ENCODE results near the gene SIX3. TPM values are rescaled to one million over a fixed set of nuclear protein-coding genes. Genes with fewer than 3 reads are reported as not detected.

SIX3 gene
- polyA plus RNA-seq, 1 donor = not detected

- DNase-seq = no peak
- peaks cover 13% of the 10 kb centered on the region for H3K9me3 ChIP-seq (ENCODE audit: control insufficient read depth, low read depth, low read length)
- H3K27ac ChIP-seq (ENCODE audit: low read length) = no peak overlapping the region
- H3K4me3 ChIP-seq (ENCODE audit: low read length) = no peak overlapping the region
- peaks cover 100% of the 10 kb centered on the region for H3K27me3 ChIP-seq (ENCODE audit: control insufficient read depth, insufficient read depth, low read length)
- no CpG with 5 or more reads among the region's 22 CpGs for WGBS (ENCODE audit: insufficient coverage, low lambda C conversion rate)
- H3K36me3 ChIP-seq (ENCODE audit: control insufficient read depth, insufficient read depth, low read length) = no peaks in the 10 kb centered on the region
- peaks cover 10% of the 10 kb centered on the region for H3K4me1 ChIP-seq (ENCODE audit: control insufficient read depth, insufficient read depth, low read length)
These were observed 4.5 kb upstream of the SIX3 start for GRCh38 chr2:44936715-44937687.

- Histone ChIP-seq H3K27ac (ENCODE audit: low read length) (no peak overlapping the region), H3K4me3 (ENCODE audit: low read length) (no peak overlapping the region), H3K27me3 (ENCODE audit: control insufficient read depth, insufficient read depth, low read length) (peaks cover 100% of the 10 kb centered on the region), H3K4me1 (ENCODE audit: control insufficient read depth, insufficient read depth, low read length) (peaks cover 10% of the 10 kb centered on the region), H3K9me3 (ENCODE audit: control insufficient read depth, low read depth, low read length) (peaks cover 14% of the 10 kb centered on the region), H3K36me3 (ENCODE audit: control insufficient read depth, insufficient read depth, low read length) (no peaks in the 10 kb centered on the region)
- no CpG with 5 or more reads among the region's 35 CpGs for WGBS (ENCODE audit: insufficient coverage, low lambda C conversion rate)
- no peak for DNase-seq
These were observed 3.7 kb upstream of the SIX3 start for GRCh38 chr2:44937688-44938240.

DNA sequence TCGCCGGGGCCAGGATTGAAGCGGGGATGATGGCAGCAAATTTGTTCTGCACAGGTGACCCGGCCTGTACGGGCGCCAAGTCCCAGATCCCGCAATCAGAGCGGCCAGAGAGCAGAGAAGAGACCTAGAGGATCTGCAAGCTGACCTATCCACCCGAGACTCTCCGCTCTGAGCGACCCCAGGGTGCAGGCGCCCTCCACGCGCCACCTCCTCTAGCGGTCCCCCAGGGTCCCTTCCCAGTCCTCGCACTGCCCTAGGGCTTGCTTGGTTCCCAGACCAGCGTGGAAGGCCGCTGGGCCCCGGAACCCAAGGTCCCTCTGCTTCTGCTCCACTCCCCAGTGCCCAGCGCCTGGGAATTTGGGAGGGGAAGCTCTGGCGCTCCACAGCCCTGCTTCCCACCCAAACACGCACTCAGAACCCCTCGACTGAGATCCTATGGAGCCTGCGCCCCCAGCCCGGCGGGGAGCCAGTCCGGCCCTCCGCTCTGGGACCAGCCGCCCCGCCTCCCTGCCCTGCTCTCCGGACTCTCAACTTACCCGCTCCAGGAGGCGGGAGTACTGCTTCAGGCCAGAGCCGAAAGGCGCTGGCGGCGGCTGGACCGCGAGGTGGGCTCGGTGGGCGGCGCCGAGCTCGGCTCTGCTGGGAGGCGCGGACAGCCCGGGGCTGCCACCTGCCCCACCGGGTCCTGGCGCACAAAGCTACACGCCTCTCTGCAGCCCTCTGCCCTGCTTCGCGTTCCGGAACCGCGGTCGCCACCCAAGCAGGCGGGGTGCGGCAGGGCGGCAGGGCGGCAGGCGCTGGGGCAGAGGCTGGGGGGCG lies 3.0 kb upstream of the SIX3 start:
- H3K9me3 ChIP-seq (ENCODE audit: control insufficient read depth, low read depth, low read length) = peaks cover 16% of the 10 kb centered on the region
- DNase-seq = no peak
- WGBS (ENCODE audit: insufficient coverage, low lambda C conversion rate) = no CpG with 5 or more reads among the region's 62 CpGs
- H3K36me3 ChIP-seq (ENCODE audit: control insufficient read depth, insufficient read depth, low read length) = no peaks in the 10 kb centered on the region
- H3K4me1 ChIP-seq (ENCODE audit: control insufficient read depth, insufficient read depth, low read length) = peaks cover 10% of the 10 kb centered on the region
- H3K27me3 ChIP-seq (ENCODE audit: control insufficient read depth, insufficient read depth, low read length) = peaks cover 100% of the 10 kb centered on the region
- no peak overlapping the region for H3K4me3 ChIP-seq (ENCODE audit: low read length)
- no peak overlapping the region for H3K27ac ChIP-seq (ENCODE audit: low read length)

GRCh38 chr2:44939106-44940048 lies 2.1 kb upstream of the SIX3 start:
- H3K4me3 ChIP-seq (ENCODE audit: low read length) = no peak overlapping the region
- no peak overlapping the region for H3K27ac ChIP-seq (ENCODE audit: low read length)
- H3K9me3 ChIP-seq (ENCODE audit: control insufficient read depth, low read depth, low read length) = peaks cover 20% of the 10 kb centered on the region
- peaks cover 10% of the 10 kb centered on the region for H3K4me1 ChIP-seq (ENCODE audit: control insufficient read depth, insufficient read depth, low read length)
- peaks cover 100% of the 10 kb centered on the region for H3K27me3 ChIP-seq (ENCODE audit: control insufficient read depth, insufficient read depth, low read length)
- WGBS (ENCODE audit: insufficient coverage, low lambda C conversion rate) = no CpG with 5 or more reads among the region's 42 CpGs
- no peak for DNase-seq
- H3K36me3 ChIP-seq (ENCODE audit: control insufficient read depth, insufficient read depth, low read length) = no peaks in the 10 kb centered on the region

DNA sequence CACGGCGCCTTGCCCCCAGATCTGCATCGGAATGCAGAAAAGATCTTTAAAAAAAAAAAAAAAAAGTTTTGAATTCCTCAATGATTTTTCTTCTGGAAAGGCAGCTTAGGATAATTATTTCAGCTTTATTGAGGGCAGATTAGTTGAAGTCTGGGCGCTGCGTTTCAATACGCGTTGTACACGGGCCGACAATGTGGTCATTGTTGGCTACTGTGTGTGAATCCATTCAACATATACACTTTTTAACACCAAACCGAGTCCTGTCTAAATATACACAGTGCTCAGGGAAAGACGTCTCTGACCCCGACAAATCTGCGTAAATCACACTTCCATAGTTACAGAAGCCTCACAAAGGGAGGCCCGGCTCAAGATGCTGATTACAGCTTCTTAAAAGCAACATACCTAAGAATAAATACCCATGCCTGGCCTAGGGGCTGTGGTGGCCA lies 1.4 kb upstream of the SIX3 start:
- Histone ChIP-seq H3K4me1 (ENCODE audit: control insufficient read depth, insufficient read depth, low read length) (peaks cover 7% of the 10 kb centered on the region), H3K27ac (ENCODE audit: low read length) (no peak overlapping the region), H3K4me3 (ENCODE audit: low read length) (no peak overlapping the region), H3K27me3 (ENCODE audit: control insufficient read depth, insufficient read depth, low read length) (peaks cover 100% of the 10 kb centered on the region), H3K36me3 (ENCODE audit: control insufficient read depth, insufficient read depth, low read length) (no peaks in the 10 kb centered on the region), H3K9me3 (ENCODE audit: control insufficient read depth, low read depth, low read length) (peaks cover 24% of the 10 kb centered on the region)
- no CpG with 5 or more reads among the region's 14 CpGs for WGBS (ENCODE audit: insufficient coverage, low lambda C conversion rate)
- no peak for DNase-seq

GRCh38 chr2:44940732-44941464 lies 604 bp upstream of the SIX3 start:
- peaks cover 4% of the 10 kb centered on the region for H3K4me1 ChIP-seq (ENCODE audit: control insufficient read depth, insufficient read depth, low read length)
- no peak for DNase-seq

DNA sequence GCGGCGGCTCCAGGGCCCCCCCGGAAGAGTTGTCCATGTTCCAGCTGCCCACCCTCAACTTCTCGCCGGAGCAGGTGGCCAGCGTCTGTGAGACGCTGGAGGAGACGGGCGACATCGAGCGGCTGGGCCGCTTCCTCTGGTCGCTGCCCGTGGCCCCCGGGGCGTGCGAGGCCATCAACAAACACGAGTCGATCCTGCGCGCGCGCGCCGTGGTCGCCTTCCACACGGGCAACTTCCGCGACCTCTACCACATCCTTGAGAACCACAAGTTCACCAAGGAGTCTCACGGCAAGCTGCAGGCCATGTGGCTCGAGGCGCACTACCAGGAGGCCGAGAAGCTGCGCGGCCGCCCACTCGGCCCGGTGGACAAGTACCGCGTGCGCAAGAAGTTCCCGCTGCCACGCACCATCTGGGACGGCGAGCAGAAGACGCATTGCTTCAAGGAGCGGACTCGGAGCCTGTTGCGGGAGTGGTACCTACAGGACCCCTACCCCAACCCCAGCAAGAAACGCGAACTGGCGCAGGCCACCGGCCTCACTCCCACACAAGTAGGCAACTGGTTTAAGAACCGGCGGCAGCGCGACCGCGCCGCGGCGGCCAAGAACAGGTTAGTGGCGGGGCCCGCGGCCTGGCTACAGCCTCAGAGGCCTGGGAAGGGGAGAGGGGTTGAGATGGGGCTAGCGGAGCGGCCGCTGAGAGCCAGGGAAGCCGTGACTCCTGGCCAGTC lies 965 bp downstream of the SIX3 start:
- peaks cover 4% of the 10 kb centered on the region for H3K4me1 ChIP-seq (ENCODE audit: control insufficient read depth, insufficient read depth, low read length)
- DNase-seq = no peak
- no peak overlapping the region for H3K4me3 ChIP-seq (ENCODE audit: low read length)

More at GRCh38 chr2:44940732-44941464, 604 bp upstream of the SIX3 start:
- peaks cover 100% of the 10 kb centered on the region for H3K27me3 ChIP-seq (ENCODE audit: control insufficient read depth, insufficient read depth, low read length)
- no peak overlapping the region for H3K27ac ChIP-seq (ENCODE audit: low read length)
- H3K36me3 ChIP-seq (ENCODE audit: control insufficient read depth, insufficient read depth, low read length) = no peaks in the 10 kb centered on the region
- 0% methylated on average over 2 of the region's 25 CpGs for WGBS (ENCODE audit: insufficient coverage, low lambda C conversion rate)
- H3K4me3 ChIP-seq (ENCODE audit: low read length) = no peak overlapping the region
- peaks cover 24% of the 10 kb centered on the region for H3K9me3 ChIP-seq (ENCODE audit: control insufficient read depth, low read depth, low read length)

DNA sequence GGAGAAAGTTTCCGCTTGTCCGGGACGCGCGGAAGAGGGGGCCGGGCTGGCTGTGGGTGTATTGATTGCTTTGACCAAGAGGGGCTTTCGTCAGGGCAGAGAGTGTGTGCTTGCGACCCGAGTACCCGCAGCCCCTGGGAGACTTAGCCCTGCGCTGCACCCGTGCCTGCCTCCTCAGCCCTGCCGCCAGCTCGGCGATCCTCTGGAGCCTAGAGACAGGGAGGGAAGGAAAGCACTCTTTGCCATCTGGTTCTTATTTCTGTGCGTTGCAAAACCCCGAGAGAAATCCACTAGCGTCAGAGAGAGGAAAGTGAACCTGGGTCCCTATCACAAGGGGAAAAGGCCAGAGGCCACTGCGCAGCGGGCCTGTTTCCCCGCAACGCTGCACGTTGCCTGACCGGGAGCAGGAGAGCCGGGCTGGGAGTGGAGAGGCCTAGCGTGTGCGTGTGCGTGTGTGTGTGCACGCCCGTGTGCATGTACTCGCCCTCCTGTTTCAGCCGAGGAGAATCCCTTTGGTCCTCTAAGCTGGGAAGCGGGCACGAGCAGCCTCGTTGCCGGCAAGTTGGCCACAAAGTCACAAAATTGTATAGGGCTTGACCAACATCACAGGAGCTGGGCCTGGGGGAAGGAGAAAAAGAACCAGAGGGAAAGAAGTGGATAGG lies 1.7 kb downstream of the SIX3 start:
- no CpG with 5 or more reads among the region's 36 CpGs for WGBS (ENCODE audit: insufficient coverage, low lambda C conversion rate)
- no peak for DNase-seq
- no peak overlapping the region for H3K4me3 ChIP-seq (ENCODE audit: low read length)
- H3K27me3 ChIP-seq (ENCODE audit: control insufficient read depth, insufficient read depth, low read length) = peaks cover 100% of the 10 kb centered on the region
- peaks cover 24% of the 10 kb centered on the region for H3K9me3 ChIP-seq (ENCODE audit: control insufficient read depth, low read depth, low read length)
- H3K4me1 ChIP-seq (ENCODE audit: control insufficient read depth, insufficient read depth, low read length) = peaks cover 4% of the 10 kb centered on the region
- no peaks in the 10 kb centered on the region for H3K36me3 ChIP-seq (ENCODE audit: control insufficient read depth, insufficient read depth, low read length)
- H3K27ac ChIP-seq (ENCODE audit: low read length) = no peak overlapping the region

More for the DNA sequence above, 965 bp downstream of the SIX3 start:
- H3K9me3 ChIP-seq (ENCODE audit: control insufficient read depth, low read depth, low read length) = peaks cover 24% of the 10 kb centered on the region
- no peak overlapping the region for H3K27ac ChIP-seq (ENCODE audit: low read length)
- no peaks in the 10 kb centered on the region for H3K36me3 ChIP-seq (ENCODE audit: control insufficient read depth, insufficient read depth, low read length)
- peaks cover 100% of the 10 kb centered on the region for H3K27me3 ChIP-seq (ENCODE audit: control insufficient read depth, insufficient read depth, low read length)
- WGBS (ENCODE audit: insufficient coverage, low lambda C conversion rate) = no CpG with 5 or more reads among the region's 69 CpGs

All from large intestine (tissue), 3 donors.